ENCODE measurements around the gene MB21D2.

DNA sequence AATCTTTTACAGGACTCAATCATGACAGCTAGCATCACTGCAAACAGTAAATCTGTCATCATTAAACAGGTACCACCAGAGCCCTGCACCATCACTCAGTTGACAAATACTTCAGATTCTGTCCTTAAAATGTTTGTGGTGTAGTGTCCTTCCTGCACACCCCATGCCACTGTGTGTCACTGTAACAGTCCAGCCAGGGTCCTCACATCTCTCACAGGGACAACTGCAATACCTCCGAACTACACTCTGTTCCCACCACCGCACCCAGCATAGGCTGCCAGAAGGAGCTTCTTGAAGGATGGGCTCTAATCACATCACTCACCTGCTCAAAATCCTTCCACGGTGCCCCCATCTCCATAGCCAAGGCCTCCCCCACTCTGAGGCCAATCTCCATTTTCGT is 100.2 kb downstream of the MB21D2 start:
- TF ChIP-seq, protein P1, sequence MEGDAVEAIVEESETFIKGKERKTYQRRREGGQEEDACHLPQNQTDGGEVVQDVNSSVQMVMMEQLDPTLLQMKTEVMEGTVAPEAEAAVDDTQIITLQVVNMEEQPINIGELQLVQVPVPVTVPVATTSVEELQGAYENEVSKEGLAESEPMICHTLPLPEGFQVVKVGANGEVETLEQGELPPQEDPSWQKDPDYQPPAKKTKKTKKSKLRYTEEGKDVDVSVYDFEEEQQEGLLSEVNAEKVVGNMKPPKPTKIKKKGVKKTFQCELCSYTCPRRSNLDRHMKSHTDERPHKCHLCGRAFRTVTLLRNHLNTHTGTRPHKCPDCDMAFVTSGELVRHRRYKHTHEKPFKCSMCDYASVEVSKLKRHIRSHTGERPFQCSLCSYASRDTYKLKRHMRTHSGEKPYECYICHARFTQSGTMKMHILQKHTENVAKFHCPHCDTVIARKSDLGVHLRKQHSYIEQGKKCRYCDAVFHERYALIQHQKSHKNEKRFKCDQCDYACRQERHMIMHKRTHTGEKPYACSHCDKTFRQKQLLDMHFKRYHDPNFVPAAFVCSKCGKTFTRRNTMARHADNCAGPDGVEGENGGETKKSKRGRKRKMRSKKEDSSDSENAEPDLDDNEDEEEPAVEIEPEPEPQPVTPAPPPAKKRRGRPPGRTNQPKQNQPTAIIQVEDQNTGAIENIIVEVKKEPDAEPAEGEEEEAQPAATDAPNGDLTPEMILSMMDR (conservative IDR thresholded peaks at IDR 0.05): no peak
- no peak for TF ChIP-seq ZFX (IDR thresholded peaks at IDR 0.05)

Data from C4-2B (cell line).